HEK293 (cell line): ENCODE results near the gene SPECC1.

Experiments used
- CTCF ChIA-PET: fragments of 350-600 bp; formaldehyde crosslinking; extraction: SDS; loops from one replicate; lab custom pipeline; 2021; ENCODE audit warnings: antibody characterized with exemption; lab: Yijun Ruan, JAX
- POLR2A ChIA-PET: fragments of 300-600 bp; formaldehyde crosslinking; extraction: SDS; loops from one replicate; lab custom pipeline; 2020; ENCODE audit warnings: antibody characterized with exemption, inconsistent platforms; lab: Yijun Ruan, JAX
- H3K27ac ChIP-seq: fragments of 200-500 bp; sonication (Bioruptor generic); 2 replicates; pipeline ENCODE4 v1.5.1; 2014; ENCODE audit warnings: low read depth, low read length, control low read depth, inconsistent platforms; ENCODE audit errors: extremely low read depth
- H3K36me3 ChIP-seq, 2 experiments: fragments of 200-500 bp in 1 of 2; sonication (Bioruptor generic) in 1 of 2; 1 replicate in 1 of 2; 2 replicates in 1 of 2; pipeline ENCODE4 v1.5.1; 2014 to 2017; ENCODE audit warnings: inconsistent platforms in 2 of 2, low read length in 2 of 2; ENCODE audit not compliant: control insufficient read depth in 2 of 2, insufficient read depth in 1 of 2
- H3K4me1 ChIP-seq: fragments of 200-500 bp; sonication (Bioruptor generic); 2 replicates; pipeline ENCODE4 v1.5.1; 2014; ENCODE audit warnings: mild to moderate bottlenecking, low read length, inconsistent platforms; ENCODE audit not compliant: control insufficient read depth, insufficient read depth
- H3K4me3 ChIP-seq: 2 replicates; pipeline ENCODE4 v1.5.1; 2011; ENCODE audit warnings: low read depth, mild to moderate bottlenecking, control low read depth, low read length, moderate library complexity
- H3K9me3 ChIP-seq: fragments of 200-500 bp; sonication (Bioruptor generic); 2 replicates; pipeline ENCODE4 v1.5.1; 2014; ENCODE audit warnings: low read depth, low read length, inconsistent platforms; ENCODE audit not compliant: control insufficient read depth, insufficient read depth
- EGR2 ChIP-seq: fragments of 450-650 bp; formaldehyde crosslinking; IDR thresholded peaks from 2 replicates; pipeline ENCODE4 v1.5.1; 2016; ENCODE audit warnings: low read depth, missing biosample characterization, missing genetic modification characterization
- HOXA7 ChIP-seq: sonication (generic); formaldehyde crosslinking; IDR thresholded peaks from 2 replicates; pipeline ENCODE4 v1.8.1; 2022; ENCODE audit warnings: missing genetic modification reagents, borderline replicate concordance
- PBX3 ChIP-seq: sonication (generic); formaldehyde crosslinking; IDR thresholded peaks from 2 replicates; pipeline ENCODE4 v1.8.1; 2022; ENCODE audit warnings: mild to moderate bottlenecking, moderate library complexity, missing genetic modification reagents
- ZBTB10 ChIP-seq: fragments of 450-650 bp; formaldehyde crosslinking; IDR thresholded peaks from 2 replicates; pipeline ENCODE4 v1.5.1; 2016; ENCODE audit warnings: missing biosample characterization, missing genetic modification characterization
- ZBTB11 ChIP-seq: fragments of 450-650 bp; formaldehyde crosslinking; conservative IDR thresholded peaks from 2 replicates; pipeline ENCODE4 v1.5.1; 2016; ENCODE audit warnings: low read depth, missing biosample characterization, missing genetic modification characterization
- ZBTB8A ChIP-seq: fragments of 450-650 bp; formaldehyde crosslinking; IDR thresholded peaks from 2 replicates; pipeline ENCODE4 v1.5.1; 2016; ENCODE audit warnings: missing biosample characterization, missing genetic modification characterization
- ZFHX2 ChIP-seq: fragments of 450-650 bp; formaldehyde crosslinking; conservative IDR thresholded peaks from 2 replicates; pipeline ENCODE4 v1.5.1; 2016; ENCODE audit warnings: missing biosample characterization, missing genetic modification characterization
- ZNF18 ChIP-seq: fragments of 450-650 bp; formaldehyde crosslinking; IDR thresholded peaks from 2 replicates; pipeline ENCODE4 v1.5.1; 2016; ENCODE audit warnings: missing biosample characterization, missing genetic modification characterization
- ZNF184 ChIP-seq: fragments of 450-650 bp; IDR thresholded peaks from 2 replicates; pipeline ENCODE4 v1.5.1; 2018; ENCODE audit warnings: missing biosample characterization, mild to moderate bottlenecking, missing genetic modification characterization
- ZNF324 ChIP-seq: fragments of 450-650 bp; formaldehyde crosslinking; IDR thresholded peaks from 2 replicates; pipeline ENCODE4 v1.5.1; 2016; ENCODE audit warnings: missing biosample characterization, missing genetic modification characterization
- ZNF530 ChIP-seq: fragments of 450-650 bp; formaldehyde crosslinking; IDR thresholded peaks from 2 replicates; pipeline ENCODE4 v1.5.1; 2016; ENCODE audit warnings: low read depth, missing biosample characterization, missing genetic modification characterization
- ZNF626 ChIP-seq: fragments of 450-650 bp; sonication (Bioruptor Pico); formaldehyde crosslinking; IDR thresholded peaks from 2 replicates; pipeline ENCODE4 v1.5.1; 2018; ENCODE audit warnings: missing biosample characterization, missing genetic modification characterization, inconsistent platforms

SPECC1 gene

GRCh38 chr17:19987897-19988296 is 21.3 kb upstream of the SPECC1 start:
- CTCF ChIA-PET = interaction anchor here (0.6 to 1.7 kb wide), 5 partner anchors 22 to 239 kb away, joined by 3 to 7 read pairs (median 4); no protein-coding TSS in a partner anchor
- POLR2A ChIA-PET = interaction anchor here (0.6 kb wide), 1 partner anchor 50 kb away, joined by 5 read pairs; no protein-coding TSS in a partner anchor
- H3K36me3 ChIP-seq = no peaks in the 10 kb centered on the region

More at GRCh38 chr17:19987897-19988296, 21.3 kb upstream of the SPECC1 start:
- no peak overlapping the region for H3K27ac ChIP-seq
- no peaks in the 10 kb centered on the region for H3K9me3 ChIP-seq
- no peak for TF ChIP-seq ZNF324 (tag by site-specific recombination)
- TF ChIP-seq ZNF184 (tag by site-specific recombination) = no peak
- TF ChIP-seq ZNF530 (tag by site-specific recombination) = no peak
- no peak for TF ChIP-seq ZBTB11 (tag by site-specific recombination)
- peak; percentile 77 for TF ChIP-seq EGR2
- TF ChIP-seq HOXA7 (CRISPR knock-in tag) = no peak
- no peak for TF ChIP-seq PBX3
- no peak for TF ChIP-seq ZBTB8A (tag by site-specific recombination)
- TF ChIP-seq ZNF626 = no peak
- TF ChIP-seq ZFHX2 (tag by site-specific recombination) = peak; percentile 77
- TF ChIP-seq ZNF18 (tag by site-specific recombination) = no peak
- no peak for TF ChIP-seq ZBTB10
- H3K4me3 ChIP-seq = no peak overlapping the region
- H3K4me1 ChIP-seq = no peaks in the 10 kb centered on the region
